ENCODE results near the gene CACNA2D3.

CACNA2D3 gene

DNA sequence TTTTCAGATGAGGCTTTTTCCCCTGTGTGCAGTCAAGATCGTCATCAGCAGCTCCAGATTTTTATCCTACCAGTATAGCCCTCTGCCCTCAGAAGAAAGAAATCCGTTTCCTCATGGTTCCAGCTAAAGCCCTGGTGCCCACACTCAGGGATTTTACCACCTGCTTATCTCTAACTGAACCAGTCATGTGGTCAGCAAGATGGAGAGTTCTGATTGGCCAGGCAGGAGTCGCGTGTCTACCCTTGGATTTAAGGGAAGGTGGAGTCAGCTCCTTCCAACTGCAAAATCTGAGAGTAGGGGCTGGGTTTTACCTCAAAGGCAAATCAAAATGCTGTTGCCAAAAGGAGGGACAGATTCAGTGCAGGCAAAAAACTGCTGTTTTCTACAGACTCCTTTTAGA is 670.2 kb downstream of the CACNA2D3 start:
- TF ChIP-seq POLR2AphosphoS5 (IDR thresholded peaks at IDR 0.05; ENCODE audit: low read depth, low read length) (no peak), SIN3A (IDR thresholded peaks at IDR 0.05; ENCODE audit: borderline replicate concordance, insufficient read depth, low read length) (no peak), TAF1 (IDR thresholded peaks at IDR 0.05; ENCODE audit: borderline replicate concordance, insufficient read depth, low read length) (no peak), FOXP2 (optimal IDR thresholded peaks at IDR 0.05; ENCODE audit: borderline replicate concordance, extremely low read depth, extremely low read length, insufficient read depth) (no peak)
- TF ChIP-seq, protein P1, sequence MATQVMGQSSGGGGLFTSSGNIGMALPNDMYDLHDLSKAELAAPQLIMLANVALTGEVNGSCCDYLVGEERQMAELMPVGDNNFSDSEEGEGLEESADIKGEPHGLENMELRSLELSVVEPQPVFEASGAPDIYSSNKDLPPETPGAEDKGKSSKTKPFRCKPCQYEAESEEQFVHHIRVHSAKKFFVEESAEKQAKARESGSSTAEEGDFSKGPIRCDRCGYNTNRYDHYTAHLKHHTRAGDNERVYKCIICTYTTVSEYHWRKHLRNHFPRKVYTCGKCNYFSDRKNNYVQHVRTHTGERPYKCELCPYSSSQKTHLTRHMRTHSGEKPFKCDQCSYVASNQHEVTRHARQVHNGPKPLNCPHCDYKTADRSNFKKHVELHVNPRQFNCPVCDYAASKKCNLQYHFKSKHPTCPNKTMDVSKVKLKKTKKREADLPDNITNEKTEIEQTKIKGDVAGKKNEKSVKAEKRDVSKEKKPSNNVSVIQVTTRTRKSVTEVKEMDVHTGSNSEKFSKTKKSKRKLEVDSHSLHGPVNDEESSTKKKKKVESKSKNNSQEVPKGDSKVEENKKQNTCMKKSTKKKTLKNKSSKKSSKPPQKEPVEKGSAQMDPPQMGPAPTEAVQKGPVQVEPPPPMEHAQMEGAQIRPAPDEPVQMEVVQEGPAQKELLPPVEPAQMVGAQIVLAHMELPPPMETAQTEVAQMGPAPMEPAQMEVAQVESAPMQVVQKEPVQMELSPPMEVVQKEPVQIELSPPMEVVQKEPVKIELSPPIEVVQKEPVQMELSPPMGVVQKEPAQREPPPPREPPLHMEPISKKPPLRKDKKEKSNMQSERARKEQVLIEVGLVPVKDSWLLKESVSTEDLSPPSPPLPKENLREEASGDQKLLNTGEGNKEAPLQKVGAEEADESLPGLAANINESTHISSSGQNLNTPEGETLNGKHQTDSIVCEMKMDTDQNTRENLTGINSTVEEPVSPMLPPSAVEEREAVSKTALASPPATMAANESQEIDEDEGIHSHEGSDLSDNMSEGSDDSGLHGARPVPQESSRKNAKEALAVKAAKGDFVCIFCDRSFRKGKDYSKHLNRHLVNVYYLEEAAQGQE (IDR thresholded peaks at IDR 0.05; ENCODE audit: insufficient read depth in 1 of 2, low read depth in 2 of 2, low read length in 2 of 2): no peak

DNA sequence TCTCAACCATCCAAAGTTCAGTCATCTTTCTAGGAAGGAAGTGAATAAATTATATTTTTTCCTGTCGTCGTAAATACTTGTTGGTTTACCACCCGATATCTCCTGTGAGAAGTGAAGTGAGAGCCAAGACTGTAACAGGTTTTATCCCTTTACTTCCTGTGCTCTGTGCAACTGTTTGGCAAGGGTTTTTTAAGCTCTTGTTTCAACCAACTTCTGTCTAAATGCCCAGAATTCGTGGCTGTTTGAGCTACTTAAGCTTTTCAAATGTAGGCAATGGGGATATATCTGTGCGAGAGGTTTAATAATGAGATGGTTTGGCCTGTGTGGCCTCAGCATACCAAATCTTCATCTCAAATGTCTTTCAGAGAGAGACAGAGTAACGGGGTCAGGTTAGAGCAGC is 670.8 kb downstream of the CACNA2D3 start:
- TF ChIP-seq POLR2AphosphoS5 (IDR thresholded peaks at IDR 0.05; ENCODE audit: low read depth, low read length) (no peak), TAF1 (IDR thresholded peaks at IDR 0.05; ENCODE audit: borderline replicate concordance, insufficient read depth, low read length) (no peak), SIN3A (IDR thresholded peaks at IDR 0.05; ENCODE audit: borderline replicate concordance, insufficient read depth, low read length) (no peak), FOXP2 (optimal IDR thresholded peaks at IDR 0.05; ENCODE audit: borderline replicate concordance, extremely low read depth, extremely low read length, insufficient read depth) (no peak)
- TF ChIP-seq, protein P1 (IDR thresholded peaks at IDR 0.05; ENCODE audit: insufficient read depth in 1 of 2, low read depth in 2 of 2, low read length in 2 of 2): no peak

DNA sequence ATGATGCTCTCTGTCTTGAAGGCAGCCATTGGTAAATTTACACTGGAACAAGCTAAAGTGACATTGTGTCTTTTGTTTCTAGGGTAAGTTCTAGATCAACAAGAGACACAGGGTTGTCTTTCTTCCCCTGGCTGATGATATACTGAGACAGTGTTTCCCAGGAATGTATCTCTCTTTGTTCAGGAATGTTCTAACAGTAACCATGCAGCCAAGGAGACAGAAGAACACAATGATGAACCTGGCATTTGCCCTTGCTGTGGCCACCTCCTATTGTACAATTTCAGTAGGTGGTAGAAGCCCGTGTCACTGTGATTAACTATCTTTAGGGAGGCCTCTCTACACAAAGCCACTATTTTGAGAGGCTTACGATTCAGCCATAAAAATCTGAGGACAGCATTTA is 674.8 kb downstream of the CACNA2D3 start:
- TF ChIP-seq POLR2AphosphoS5 (IDR thresholded peaks at IDR 0.05; ENCODE audit: low read depth, low read length): no peak
- TF ChIP-seq FOXP2 (optimal IDR thresholded peaks at IDR 0.05; ENCODE audit: borderline replicate concordance, extremely low read depth, extremely low read length, insufficient read depth): no peak
- TF ChIP-seq SIN3A (IDR thresholded peaks at IDR 0.05; ENCODE audit: borderline replicate concordance, insufficient read depth, low read length): no peak
- TF ChIP-seq TAF1 (IDR thresholded peaks at IDR 0.05; ENCODE audit: borderline replicate concordance, insufficient read depth, low read length): no peak
- TF ChIP-seq, protein P1 (IDR thresholded peaks at IDR 0.05; ENCODE audit: insufficient read depth in 1 of 2, low read depth in 2 of 2, low read length in 2 of 2): no peak

DNA sequence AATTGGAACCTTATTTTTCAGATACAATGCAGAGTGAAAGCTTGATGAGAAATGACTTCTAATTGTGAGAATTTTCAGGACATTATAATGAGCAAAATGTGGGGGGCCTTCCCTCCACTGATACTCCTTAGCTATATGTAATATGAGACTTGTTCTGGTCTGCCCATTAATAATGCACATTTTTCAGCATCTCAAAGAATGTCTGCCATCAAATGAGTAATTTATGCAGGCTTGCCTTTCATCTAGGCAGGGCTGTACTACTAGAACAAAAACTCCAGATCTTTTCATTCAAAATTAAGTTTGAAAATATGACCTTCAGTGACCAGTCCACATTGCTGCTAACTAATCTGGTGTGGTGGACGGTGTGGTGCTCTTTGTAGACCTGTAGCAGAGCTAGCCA is 678.1 kb downstream of the CACNA2D3 start:
- no peak for TF ChIP-seq SIN3A (IDR thresholded peaks at IDR 0.05; ENCODE audit: borderline replicate concordance, insufficient read depth, low read length)
- no peak for TF ChIP-seq TAF1 (IDR thresholded peaks at IDR 0.05; ENCODE audit: borderline replicate concordance, insufficient read depth, low read length)
- TF ChIP-seq FOXP2 (optimal IDR thresholded peaks at IDR 0.05; ENCODE audit: borderline replicate concordance, extremely low read depth, extremely low read length, insufficient read depth): no peak
- TF ChIP-seq, protein P1 (IDR thresholded peaks at IDR 0.05; ENCODE audit: insufficient read depth in 1 of 2, low read depth in 2 of 2, low read length in 2 of 2): no peak
- no peak for TF ChIP-seq POLR2AphosphoS5 (IDR thresholded peaks at IDR 0.05; ENCODE audit: low read depth, low read length)

DNA sequence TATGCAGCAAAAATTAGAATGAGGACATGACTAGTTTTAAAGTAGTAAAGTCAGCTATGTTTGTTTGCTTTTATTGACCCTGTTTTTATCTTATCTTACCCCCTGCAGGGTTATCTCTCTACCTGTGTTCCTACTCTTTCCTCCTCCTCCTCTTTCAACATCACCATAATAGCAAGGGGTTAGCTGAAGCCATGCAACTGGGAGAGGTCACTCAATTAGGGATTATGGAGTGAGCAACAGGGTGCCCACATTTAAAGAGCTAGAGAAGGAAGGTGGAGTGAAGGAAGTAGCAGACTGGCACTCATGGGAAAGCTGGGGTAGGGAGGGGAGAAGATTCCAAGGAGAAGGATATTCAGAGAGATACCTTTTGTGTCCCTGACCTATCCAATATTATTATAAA is 679.6 kb downstream of the CACNA2D3 start:
- TF ChIP-seq SIN3A (IDR thresholded peaks at IDR 0.05; ENCODE audit: borderline replicate concordance, insufficient read depth, low read length) (no peak), TAF1 (IDR thresholded peaks at IDR 0.05; ENCODE audit: borderline replicate concordance, insufficient read depth, low read length) (no peak), POLR2AphosphoS5 (IDR thresholded peaks at IDR 0.05; ENCODE audit: low read depth, low read length) (no peak), FOXP2 (optimal IDR thresholded peaks at IDR 0.05; ENCODE audit: borderline replicate concordance, extremely low read depth, extremely low read length, insufficient read depth) (no peak)
- TF ChIP-seq, protein P1 (IDR thresholded peaks at IDR 0.05; ENCODE audit: insufficient read depth in 1 of 2, low read depth in 2 of 2, low read length in 2 of 2): no peak
